Sciatic nerve (tissue), 2 donors: Measurements from ENCODE around the gene GABARAP. TPM values are rescaled to one million over a fixed set of nuclear protein-coding genes. Genes with fewer than 3 reads are reported as not detected.
A peak's percentile ranks its signal among the peaks of the same experiment; 100 is the strongest.

Experiments used
- ATAC-seq: fragments of 200-7000 bp; cut with Tn5 transposase; one replicate; pipeline ENCODE4 v1.9.1; 2020; ENCODE audit warnings: mild to moderate bottlenecking, moderate library complexity
- DNase-seq: peaks from one replicate; pipeline ENCODE4 v3.0.0-alpha.2; 2020; ENCODE audit warnings: low spot score
- intact Hi-C: fragments of 100-400 bp; cut with DNase I; formaldehyde crosslinking; loops from one replicate; pipeline ENCODE4 v1.14.2; 2022
- total RNA-seq: library from RNA; stranded (reverse); fragmentation: NEBNext Ultra II Directional; extraction: Animal tissue kit (Norgen Biotek cat#: 25700); gene quantifications from one replicate; pipeline ENCODE4 v1.2.1, GENCODE V29; 2021
- donor health status: DM: no; HTN: no; CAD: no.
- donor health status: DM: no; HTN: no; CAD: no.

GABARAP gene
- total RNA-seq, 1 donor from 2014 or later = 397 TPM

- ATAC-seq = no peak
- intact Hi-C loops = no loop called here
- no peak for DNase-seq
Observed at GRCh38 chr17:7225711-7226331, 16.4 kb downstream of the GABARAP start.

DNA sequence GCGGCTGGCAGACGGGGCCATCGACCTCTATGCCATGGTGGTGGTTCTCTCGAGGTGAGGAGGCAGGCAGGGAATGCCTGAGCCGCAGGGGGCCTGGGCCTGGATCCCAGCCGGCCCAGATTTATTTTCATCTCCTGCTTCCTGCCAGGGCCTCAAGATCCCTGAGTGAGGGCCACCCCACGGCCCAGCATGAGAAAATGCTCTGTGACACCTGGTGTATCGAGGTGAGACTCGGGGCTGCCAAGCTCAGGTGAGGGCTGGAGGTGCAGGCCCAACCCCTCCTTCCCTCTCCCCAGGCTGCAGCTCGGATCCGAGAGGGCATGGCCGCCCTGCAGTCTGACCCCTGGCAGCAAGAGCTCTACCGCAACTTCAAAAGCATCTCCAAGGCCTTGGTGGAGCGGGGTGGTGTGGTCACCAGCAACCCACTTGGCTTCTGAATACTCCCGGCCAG, 17.6 kb downstream of the GABARAP start:
- ATAC-seq (no peak), DNase-seq (no peak)
- intact Hi-C loops = no loop called here

- no peak for DNase-seq
- intact Hi-C loops = no loop called here
- no peak for ATAC-seq
Observed at GRCh38 chr17:7224110-7224509, 18.1 kb downstream of the GABARAP start.

GRCh38 chr17:7223375-7223774, 18.9 kb downstream of the GABARAP start:
- ATAC-seq (no peak), DNase-seq (no peak)
- intact Hi-C loops = no loop called here

DNA sequence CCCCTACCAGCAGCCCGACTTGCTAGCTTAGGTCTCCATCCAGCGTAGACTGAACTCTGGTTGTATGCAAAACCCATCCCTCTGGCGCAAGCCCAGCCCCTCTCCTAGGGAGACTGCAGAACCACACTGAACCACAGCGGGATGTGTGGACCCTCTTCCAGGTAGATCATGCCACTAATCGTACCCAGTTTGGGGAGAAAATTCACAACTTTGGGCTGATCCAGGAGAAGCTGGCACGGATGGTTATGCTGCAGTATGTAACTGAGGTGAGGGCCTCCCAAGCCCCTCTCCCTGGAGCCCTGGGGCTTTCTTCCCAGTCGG, 19.3 kb downstream of the GABARAP start:
- DNase-seq = no peak
- intact Hi-C loops = no loop called here
- ATAC-seq = no peak

GRCh38 chr17:7222093-7222971, 19.9 kb downstream of the GABARAP start:
- intact Hi-C loops = no loop called here
- DNase-seq = no peak
- no peak for ATAC-seq

DNA sequence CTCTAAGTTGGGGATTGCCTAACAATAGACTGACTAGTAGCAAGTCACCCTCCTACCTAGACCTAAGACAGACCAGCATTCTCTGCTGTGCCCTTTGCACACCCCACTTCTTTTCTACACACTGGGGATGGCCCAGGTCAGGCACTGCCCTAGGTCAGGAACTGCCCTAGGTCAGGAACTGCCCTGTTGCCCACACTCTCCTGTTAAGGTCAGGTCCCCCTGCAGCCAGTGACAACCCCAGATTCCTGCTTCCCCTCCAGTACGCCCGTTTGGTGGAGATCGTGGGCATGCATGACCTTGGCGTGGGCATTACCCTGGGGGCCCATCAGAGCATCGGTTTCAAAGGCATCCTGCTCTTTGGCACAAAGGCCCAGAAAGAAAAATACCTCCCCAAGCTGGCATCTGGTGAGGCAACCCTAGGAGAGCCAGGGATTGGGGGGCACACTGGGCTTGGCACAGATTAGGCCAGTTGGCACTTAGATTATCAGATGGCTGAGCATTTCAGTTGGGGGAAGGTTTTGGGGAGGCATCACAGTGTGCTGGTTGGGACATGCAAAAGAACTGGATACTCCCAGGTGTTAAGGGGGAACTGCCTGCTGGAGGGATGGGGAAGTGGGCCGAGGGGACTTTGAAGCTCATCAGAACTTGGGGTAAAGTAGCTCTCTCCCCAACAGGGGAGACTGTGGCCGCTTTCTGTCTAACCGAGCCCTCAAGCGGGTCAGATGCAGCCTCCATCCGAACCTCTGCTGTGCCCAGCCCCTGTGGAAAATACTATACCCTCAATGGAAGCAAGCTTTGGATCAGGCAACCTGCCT, 20.8 kb downstream of the GABARAP start:
- DNase-seq (no peak), ATAC-seq (no peak)
- intact Hi-C loops = no loop called here

GRCh38 chr17:7220593-7221277, 21.5 kb downstream of the GABARAP start:
- intact Hi-C loops = no loop called here
- ATAC-seq = peak; percentile 6
- DNase-seq = no peak

DNA sequence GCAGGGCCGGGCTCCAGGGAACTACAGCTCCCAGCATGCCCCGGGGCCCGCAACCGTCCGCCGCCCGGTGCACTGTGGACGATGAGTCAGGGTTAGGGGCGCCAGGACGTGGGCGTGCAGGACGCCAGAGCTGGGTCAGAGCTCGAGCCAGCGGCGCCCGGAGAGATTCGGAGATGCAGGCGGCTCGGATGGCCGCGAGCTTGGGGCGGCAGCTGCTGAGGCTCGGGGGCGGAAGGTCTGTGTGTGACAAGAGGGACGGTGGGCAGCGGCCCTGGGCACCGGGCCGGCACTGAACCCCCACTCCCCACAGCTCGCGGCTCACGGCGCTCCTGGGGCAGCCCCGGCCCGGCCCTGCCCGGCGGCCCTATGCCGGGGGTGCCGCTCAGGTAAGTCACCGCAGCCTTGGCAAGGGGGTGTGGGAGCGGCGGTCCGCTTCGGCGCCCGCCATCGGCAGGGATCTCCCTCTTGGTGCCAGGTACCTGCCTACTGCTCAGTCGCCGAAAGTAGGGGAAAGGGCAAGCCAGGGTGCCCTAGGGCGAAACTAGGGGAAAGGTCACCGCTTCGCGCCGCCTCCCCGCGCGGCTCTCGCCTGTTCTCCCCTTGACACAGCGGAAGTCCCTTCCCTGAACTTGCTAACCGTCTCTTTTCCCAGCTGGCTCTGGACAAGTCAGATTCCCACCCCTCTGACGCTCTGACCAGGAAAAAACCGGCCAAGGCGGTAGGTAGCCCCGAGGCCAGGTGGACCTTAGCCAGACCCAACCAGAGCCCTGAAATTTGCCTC, 22.2 kb downstream of the GABARAP start, which contains the start of the genes ACADVL and DLG4:
TSS of gene ACADVL (plus strand) at position 127 of the 781 bp plus-strand sequence. CDS start at position 174, 47 bp downstream.
TSS of gene DLG4 (minus strand) at position 25 of the 781 bp plus-strand sequence.
- intact Hi-C loops = no loop called here
- peak; percentile 95 for DNase-seq
- peak; percentile 85 for ATAC-seq

DNA sequence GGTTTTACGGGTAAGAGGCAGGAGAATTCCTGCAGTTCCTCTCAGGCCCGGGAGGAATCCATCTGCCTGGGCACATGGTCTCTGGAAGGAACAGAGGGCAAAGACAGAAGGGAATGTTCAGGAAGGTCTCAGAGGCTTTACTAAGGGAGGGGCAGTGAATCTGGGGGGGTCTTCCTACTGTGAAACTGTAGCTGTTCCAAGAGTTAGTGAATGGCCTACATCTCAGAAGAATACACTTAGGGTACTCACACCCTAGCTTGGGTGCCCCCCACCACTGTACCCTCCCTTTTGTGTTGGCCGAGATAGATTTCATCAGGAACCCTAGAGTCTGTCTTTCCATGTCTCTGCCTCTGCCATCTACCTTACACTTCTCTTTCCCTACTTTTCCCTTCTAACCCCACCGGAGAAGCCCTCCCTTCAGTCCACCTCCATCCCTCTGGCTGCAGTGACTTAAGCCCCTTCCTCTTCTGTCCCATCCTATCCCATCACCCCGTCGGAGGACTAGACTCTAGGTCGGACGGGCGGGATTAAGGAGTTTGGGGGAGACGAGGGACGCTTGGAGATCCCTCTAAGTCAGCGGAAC, 22.9 kb downstream of the GABARAP start:
- DNase-seq = no peak
- ATAC-seq = no peak
- intact Hi-C loops = no loop called here

DNA sequence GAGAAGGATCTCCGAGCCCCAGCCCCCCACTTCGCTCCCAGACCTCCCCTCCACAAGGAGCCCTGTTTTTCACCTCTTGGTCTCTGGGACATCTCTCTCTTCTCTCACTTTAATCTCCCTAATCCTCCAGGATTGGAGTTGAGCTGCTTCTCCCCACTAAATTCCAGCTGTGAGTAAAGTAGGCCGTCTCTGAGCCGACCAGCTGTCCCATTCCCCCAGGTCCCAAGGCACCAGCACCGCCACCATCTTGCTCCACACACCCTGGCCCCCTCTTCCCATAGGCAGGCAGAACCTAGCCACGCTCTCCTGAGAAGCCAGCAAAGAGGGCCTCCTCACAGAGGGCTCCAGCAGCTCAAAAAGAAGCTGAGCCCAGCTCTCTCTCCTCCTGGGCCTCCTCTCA, 23.5 kb downstream of the GABARAP start:
- intact Hi-C loops = no loop called here
- DNase-seq = no peak
- no peak for ATAC-seq

DNA sequence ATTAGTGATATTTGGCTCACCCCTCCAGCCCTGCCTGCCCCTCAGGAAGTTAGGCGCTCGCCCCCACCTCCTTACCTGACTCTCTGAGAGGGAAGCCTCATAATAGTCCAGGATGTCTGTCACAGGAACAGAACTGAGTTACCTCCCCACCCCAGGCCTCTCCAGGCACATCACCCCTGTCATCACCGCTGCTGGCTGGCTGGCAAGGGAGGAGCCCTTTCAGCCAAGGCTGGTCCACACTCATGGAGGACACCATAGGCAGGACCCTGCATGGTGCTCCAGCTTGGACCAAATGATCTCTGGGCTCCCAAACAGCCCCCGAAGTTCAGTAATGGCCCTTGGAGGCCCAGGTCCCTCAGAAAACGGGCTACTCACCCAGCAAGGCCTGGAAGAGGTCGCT, 24.1 kb downstream of the GABARAP start:
- DNase-seq (no peak), ATAC-seq (no peak)
- intact Hi-C loops = no loop called here

GRCh38 chr17:7217113-7217987, 24.9 kb downstream of the GABARAP start:
- DNase-seq (no peak), ATAC-seq (no peak)
- intact Hi-C loops = no loop called here

GRCh38 chr17:7216242-7217112, 25.8 kb downstream of the GABARAP start:
- no peak for DNase-seq
- intact Hi-C loops = no loop called here
- ATAC-seq = no peak

DNA sequence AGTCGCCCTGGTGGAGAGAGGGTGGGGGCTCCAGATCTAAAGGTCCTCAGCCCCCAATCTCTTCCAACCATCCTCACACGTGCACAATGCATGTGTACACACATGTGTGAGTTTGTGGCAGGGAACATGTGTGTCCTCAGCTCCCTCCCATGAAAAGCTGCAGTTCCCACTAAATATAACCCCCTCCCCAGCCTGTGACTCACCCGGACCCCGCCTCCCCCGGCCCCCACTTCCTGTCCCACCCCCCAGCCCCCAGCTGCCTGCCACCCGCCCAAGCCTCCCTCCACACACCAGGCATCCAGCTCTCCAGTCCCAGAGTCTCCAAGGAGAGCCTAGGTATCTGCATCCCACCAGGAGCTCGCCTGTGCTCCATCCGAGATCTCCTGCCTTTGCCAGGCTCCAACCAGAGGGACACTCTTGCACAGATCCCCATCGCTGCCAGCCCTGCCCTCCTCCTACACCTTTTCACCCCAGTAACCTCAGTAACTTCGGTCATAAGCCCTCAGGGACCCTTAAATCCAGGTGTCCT, 26.5 kb downstream of the GABARAP start:
- DNase-seq = no peak
- no peak for ATAC-seq
- intact Hi-C loops = no loop called here

- intact Hi-C loops = no loop called here
- ATAC-seq (no peak), DNase-seq (no peak)
Observed at GRCh38 chr17:7215136-7215638, 27.1 kb downstream of the GABARAP start.
